ENCODE measurements around the gene PDE10A.
"Not testable (repeated sequence)": the region's sequence is repeated elsewhere in the genome, so short reads cannot be mapped to it uniquely, and the experiment has no call there.

PDE10A gene

GRCh38 chr6:165618891-165619290, 44.1 kb downstream of the PDE10A start:
- DNase-seq, result not testable (repeated sequence)

- DNase-seq, result no peak
Measured at GRCh38 chr6:165618241-165618640, 44.8 kb downstream of the PDE10A start.

- no peak for DNase-seq
Measured at GRCh38 chr6:165617528-165617927, 45.5 kb downstream of the PDE10A start.

- no peak for DNase-seq
Measured at GRCh38 chr6:165616116-165616515, 46.9 kb downstream of the PDE10A start.

- no peak for DNase-seq
Measured at GRCh38 chr6:165615636-165616035, 47.4 kb downstream of the PDE10A start.

GRCh38 chr6:165611294-165611693, 51.7 kb downstream of the PDE10A start:
- no peak for DNase-seq

GRCh38 chr6:165608577-165608976, 54.5 kb downstream of the PDE10A start:
- not testable (repeated sequence) for DNase-seq

GRCh38 chr6:165606740-165607008, 56.4 kb downstream of the PDE10A start:
- no peak for DNase-seq

- no peak for DNase-seq
Measured at GRCh38 chr6:165605901-165606739, 56.9 kb downstream of the PDE10A start.

GRCh38 chr6:165605182-165605875, 57.7 kb downstream of the PDE10A start:
- DNase-seq, result no peak

GRCh38 chr6:165602291-165602690, 60.8 kb downstream of the PDE10A start:
- DNase-seq, result no peak

GRCh38 chr6:165600606-165601005, 62.4 kb downstream of the PDE10A start:
- no peak for DNase-seq

GRCh38 chr6:165599596-165600487, 63.2 kb downstream of the PDE10A start:
- no peak for DNase-seq

GRCh38 chr6:165599121-165599520, 63.9 kb downstream of the PDE10A start:
- no peak for DNase-seq

GRCh38 chr6:165597821-165598220, 65.2 kb downstream of the PDE10A start:
- no peak for DNase-seq

- DNase-seq, result no peak
Measured at GRCh38 chr6:165594584-165595333, 68.3 kb downstream of the PDE10A start.

- DNase-seq, result not testable (repeated sequence)
Measured at GRCh38 chr6:165592947-165593346, 70.1 kb downstream of the PDE10A start.

GRCh38 chr6:165588515-165588914, 74.5 kb downstream of the PDE10A start:
- no peak for DNase-seq

- no peak for DNase-seq
Measured at GRCh38 chr6:165587206-165587605, 75.8 kb downstream of the PDE10A start.

- no peak for DNase-seq
Measured at GRCh38 chr6:165586706-165587105, 76.3 kb downstream of the PDE10A start.

GRCh38 chr6:165585060-165585459, 78.0 kb downstream of the PDE10A start:
- DNase-seq, result no peak

- no peak for DNase-seq
Measured at GRCh38 chr6:165584541-165584940, 78.5 kb downstream of the PDE10A start.

- DNase-seq, result no peak
Measured at GRCh38 chr6:165581678-165582077, 81.4 kb downstream of the PDE10A start.

Measured in SIG-M5 (cell line).